GM19035 (cell line): ENCODE measurements around the gene PSMB5.

Experiments used
- ATAC-seq: cut with Tn5 transposase; IDR thresholded peaks from one replicate; pipeline ENCODE4 v1.9.1; 2021; ENCODE audit not compliant: unreplicated experiment

Gene PSMB5

GRCh38 chr14:23034498-23035302 lies at the start of gene PSMB5:
PSMB5 (minus strand) TSS chr14:23034900; CDS start chr14:23034881, 19 bp downstream.
- ATAC-seq: peak; percentile 92

- no peak for ATAC-seq
Measured at GRCh38 chr14:23080474-23080873, 45.8 kb upstream of the PSMB5 start.

- no peak for ATAC-seq
Measured at GRCh38 chr14:23079716-23080115, 45.0 kb upstream of the PSMB5 start.

GRCh38 chr14:23078692-23079116 lies 44.0 kb upstream of the PSMB5 start:
- no peak for ATAC-seq

- ATAC-seq: no peak
Measured at GRCh38 chr14:23077962-23078361, 43.3 kb upstream of the PSMB5 start.

GRCh38 chr14:23076785-23077408 lies 42.2 kb upstream of the PSMB5 start:
- no peak for ATAC-seq

GRCh38 chr14:23074906-23075305 lies 40.2 kb upstream of the PSMB5 start:
- ATAC-seq: no peak

GRCh38 chr14:23071921-23072539 lies 37.3 kb upstream of the PSMB5 start:
- ATAC-seq: no peak

GRCh38 chr14:23071244-23071920 lies 36.7 kb upstream of the PSMB5 start:
- peak; percentile 88 for ATAC-seq

- no peak for ATAC-seq
Measured at GRCh38 chr14:23070262-23071129, 35.8 kb upstream of the PSMB5 start.

GRCh38 chr14:23069413-23069806 lies 34.7 kb upstream of the PSMB5 start:
- ATAC-seq: no peak

- ATAC-seq: peak; percentile 61
Measured at GRCh38 chr14:23068789-23069412, 34.2 kb upstream of the PSMB5 start.

- ATAC-seq: no peak
Measured at GRCh38 chr14:23067847-23068788, 33.4 kb upstream of the PSMB5 start.

- no peak for ATAC-seq
Measured at GRCh38 chr14:23066855-23067744, 32.4 kb upstream of the PSMB5 start.

- ATAC-seq: no peak
Measured at GRCh38 chr14:23066368-23066767, 31.7 kb upstream of the PSMB5 start.

- no peak for ATAC-seq
Measured at GRCh38 chr14:23063601-23064000, 28.9 kb upstream of the PSMB5 start.

GRCh38 chr14:23062002-23062401 lies 27.3 kb upstream of the PSMB5 start:
- ATAC-seq: no peak
